Measurements from ENCODE around the gene TMEM156.
"Not testable (repeated sequence)": the region's sequence is repeated elsewhere in the genome, so short reads cannot be mapped to it uniquely, and the experiment has no call there.

Gene TMEM156

DNA sequence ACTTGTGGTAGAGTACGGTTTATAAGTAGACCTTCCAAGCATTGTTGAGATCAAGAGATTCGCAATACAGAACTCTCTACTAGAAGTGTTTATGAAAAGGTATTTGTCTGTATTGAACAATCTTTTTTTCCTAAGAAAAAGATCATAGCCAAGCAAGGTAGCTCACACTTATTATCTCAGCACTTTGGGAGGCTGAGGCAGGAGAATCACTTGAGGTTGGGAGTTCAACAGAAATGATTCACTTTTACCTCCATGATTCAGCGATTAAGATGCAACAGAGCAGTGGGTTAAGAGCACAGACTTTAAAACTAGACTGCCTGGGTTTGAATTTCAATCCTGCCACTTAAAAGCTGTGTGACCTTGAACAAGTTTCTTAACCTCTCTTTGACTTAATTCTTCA, 74.3 kb downstream of the TMEM156 start:
- DNase-seq (ENCODE audit: low read depth in 2 of 2): no peak

GRCh38 chr4:38957261-38957815, 74.9 kb downstream of the TMEM156 start:
- DNase-seq (ENCODE audit: low read depth in 2 of 2): no peak

GRCh38 chr4:38955957-38956356, 76.3 kb downstream of the TMEM156 start:
- DNase-seq (ENCODE audit: low read depth in 2 of 2): no peak

GRCh38 chr4:38954727-38955126, 77.5 kb downstream of the TMEM156 start:
- no peak for DNase-seq (ENCODE audit: low read depth in 2 of 2)

DNA sequence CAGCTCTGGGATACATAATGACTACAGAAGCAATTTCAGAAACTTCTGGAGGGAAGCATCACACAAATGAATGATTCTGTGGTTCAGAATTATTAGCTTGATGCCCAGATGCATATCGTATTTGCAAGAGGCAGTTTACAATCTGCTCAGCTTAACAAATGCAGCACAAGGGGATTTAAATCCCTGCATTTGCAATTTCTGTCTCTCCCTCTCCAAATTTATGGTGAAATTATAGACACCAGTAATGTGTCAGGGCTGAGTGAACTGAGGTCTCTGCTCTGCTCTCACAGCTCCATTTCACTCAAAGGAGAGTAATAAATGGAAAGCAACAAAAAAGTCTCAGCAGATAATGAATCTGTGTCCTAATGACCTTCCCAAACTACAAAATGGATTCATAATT, 80.2 kb downstream of the TMEM156 start:
- DNase-seq (ENCODE audit: low read depth in 2 of 2): no peak

DNA sequence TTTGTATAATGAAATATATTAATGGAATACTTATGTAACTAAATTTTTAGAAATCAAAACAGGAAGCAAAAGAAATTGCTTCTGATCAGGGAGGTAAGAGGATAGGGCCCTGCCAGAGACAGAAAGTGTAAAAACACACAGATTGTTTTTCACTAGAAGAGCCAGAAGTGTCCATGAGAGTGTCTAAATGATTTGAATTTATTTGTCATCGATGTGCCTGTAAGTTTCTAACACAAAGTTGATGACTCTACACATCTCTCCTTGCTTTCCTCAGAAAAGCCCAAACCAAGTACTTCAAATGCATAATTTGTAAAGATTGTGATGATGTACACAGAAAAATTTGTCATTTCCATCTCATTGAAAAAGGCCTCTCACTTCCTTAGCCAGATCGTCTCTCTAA, 80.6 kb downstream of the TMEM156 start:
- no peak for DNase-seq (ENCODE audit: low read depth in 2 of 2)

GRCh38 chr4:38950734-38951133, 81.5 kb downstream of the TMEM156 start:
- no peak for DNase-seq (ENCODE audit: low read depth in 2 of 2)

- DNase-seq (ENCODE audit: low read depth in 2 of 2): no peak
Measured at GRCh38 chr4:38950159-38950558, 82.0 kb downstream of the TMEM156 start.

GRCh38 chr4:38949411-38950051, 82.7 kb downstream of the TMEM156 start:
- peak in 1 of 2 donors; percentile 14 for DNase-seq (ENCODE audit: low read depth in 2 of 2)

DNA sequence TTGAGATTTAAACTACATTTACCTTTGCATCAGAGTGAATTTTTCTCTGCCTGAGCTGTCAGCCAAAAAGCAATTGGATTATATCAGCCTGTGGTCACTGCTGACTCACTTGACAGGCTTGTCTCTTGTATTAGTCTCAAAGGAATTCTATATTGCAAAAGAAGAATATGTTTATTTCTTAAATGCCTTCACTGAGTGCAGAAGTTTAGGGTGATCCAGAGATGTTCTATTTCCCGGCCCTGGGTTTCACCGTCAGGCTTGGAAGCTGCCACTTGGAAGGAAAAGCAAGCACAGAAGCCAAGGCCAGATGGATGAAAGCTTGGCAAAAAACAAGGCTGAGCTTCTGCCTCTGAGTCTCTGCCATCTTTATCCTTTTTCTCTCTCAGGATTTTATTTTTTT, 83.7 kb downstream of the TMEM156 start:
- no peak for DNase-seq (ENCODE audit: low read depth in 2 of 2)

GRCh38 chr4:38946919-38947318, 85.3 kb downstream of the TMEM156 start:
- no peak for DNase-seq (ENCODE audit: low read depth in 2 of 2)

- no peak for DNase-seq (ENCODE audit: low read depth in 2 of 2)
Measured at GRCh38 chr4:38944440-38944839, 87.8 kb downstream of the TMEM156 start.

GRCh38 chr4:38943343-38943742, 88.9 kb downstream of the TMEM156 start:
- no peak for DNase-seq (ENCODE audit: low read depth in 2 of 2)

GRCh38 chr4:38941906-38942305, 90.3 kb downstream of the TMEM156 start:
- not testable (repeated sequence) for DNase-seq (ENCODE audit: low read depth in 2 of 2)

DNA sequence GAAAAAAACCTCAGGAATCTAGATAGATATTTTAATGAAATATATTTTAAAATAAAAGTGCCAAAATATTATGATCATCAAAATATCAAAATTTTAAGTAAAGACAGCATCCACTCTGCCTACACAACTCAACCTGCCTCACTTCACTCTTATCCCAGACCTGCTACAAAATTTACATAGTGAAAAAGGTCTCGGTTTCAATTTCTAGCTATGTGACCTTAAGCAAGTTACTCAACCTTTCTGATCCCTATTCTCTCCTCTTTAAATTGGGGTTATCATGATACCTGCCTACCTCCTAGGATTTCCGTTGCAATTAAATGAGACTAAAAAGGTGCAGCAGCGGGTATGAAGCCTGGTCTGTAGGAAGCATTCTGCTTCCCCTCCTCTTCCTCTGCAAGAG, 91.7 kb downstream of the TMEM156 start:
- no peak for DNase-seq (ENCODE audit: low read depth in 2 of 2)

- no peak for DNase-seq (ENCODE audit: low read depth in 2 of 2)
Measured at GRCh38 chr4:38939165-38939564, 93.0 kb downstream of the TMEM156 start.

- DNase-seq (ENCODE audit: low read depth in 2 of 2): no peak
Measured at GRCh38 chr4:38935391-38936073, 96.7 kb downstream of the TMEM156 start.

GRCh38 chr4:38931125-38931524, 101.1 kb downstream of the TMEM156 start:
- no peak for DNase-seq (ENCODE audit: low read depth in 2 of 2)

DNA sequence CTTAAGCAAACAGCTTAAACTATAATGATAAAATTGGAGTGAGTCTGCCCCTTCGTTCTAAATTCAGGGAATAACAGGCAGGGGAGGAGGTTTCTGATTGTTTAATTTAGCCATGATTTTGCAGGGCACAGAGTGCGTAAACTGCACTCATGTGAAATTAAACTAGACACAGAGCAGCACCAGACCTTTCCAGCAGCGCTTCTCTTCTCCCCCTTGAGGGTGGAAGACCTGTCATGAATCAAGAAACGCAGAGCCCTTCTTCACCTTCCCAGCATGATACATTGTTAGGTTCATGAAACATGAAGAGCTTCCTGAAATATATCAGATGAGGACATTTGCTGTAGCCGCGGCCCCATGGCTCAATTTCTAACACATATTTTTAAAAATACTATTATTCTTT, 101.5 kb downstream of the TMEM156 start:
- DNase-seq (ENCODE audit: low read depth in 2 of 2): no peak

DNA sequence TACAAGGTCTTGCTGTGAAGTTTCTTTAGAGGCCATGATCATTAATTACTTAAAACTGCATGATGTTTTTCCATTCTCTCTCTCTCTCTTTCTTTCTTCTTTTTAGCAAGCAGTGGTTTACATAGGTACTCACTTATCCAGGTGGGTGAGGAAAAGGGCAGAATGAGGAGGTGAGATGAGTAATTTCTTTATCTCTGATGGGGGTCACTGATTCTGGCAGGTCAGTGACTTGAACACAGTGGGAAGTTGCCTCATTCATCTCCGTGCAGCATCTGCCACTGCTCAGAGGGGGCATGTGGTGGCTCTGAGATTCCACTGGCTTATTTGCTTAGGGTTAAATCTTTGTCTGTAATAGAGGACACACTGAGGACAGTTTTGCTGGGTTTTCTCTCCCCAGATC, 102.0 kb downstream of the TMEM156 start:
- DNase-seq (ENCODE audit: low read depth in 2 of 2): no peak

DNA sequence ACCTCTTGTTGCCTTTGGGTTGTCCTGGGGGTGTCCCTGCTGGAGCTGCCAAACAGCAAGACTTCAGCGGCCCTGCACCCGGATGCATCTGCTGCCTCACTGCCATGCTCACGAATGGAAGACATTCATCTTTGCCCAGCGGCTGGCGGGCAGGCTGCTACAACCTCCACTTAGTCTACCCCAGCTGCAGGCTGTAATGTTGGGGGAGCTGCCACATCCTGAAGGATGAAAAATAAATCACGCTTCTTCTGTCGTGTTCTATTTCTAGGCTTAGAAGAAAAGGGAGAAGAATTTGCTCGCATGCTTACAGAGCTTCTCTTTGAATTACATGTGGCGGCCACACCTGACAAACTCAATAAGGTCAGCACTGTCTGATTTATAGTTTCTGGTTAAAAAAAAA, 103.2 kb downstream of the TMEM156 start:
- no peak for DNase-seq (ENCODE audit: low read depth in 2 of 2)

DNA sequence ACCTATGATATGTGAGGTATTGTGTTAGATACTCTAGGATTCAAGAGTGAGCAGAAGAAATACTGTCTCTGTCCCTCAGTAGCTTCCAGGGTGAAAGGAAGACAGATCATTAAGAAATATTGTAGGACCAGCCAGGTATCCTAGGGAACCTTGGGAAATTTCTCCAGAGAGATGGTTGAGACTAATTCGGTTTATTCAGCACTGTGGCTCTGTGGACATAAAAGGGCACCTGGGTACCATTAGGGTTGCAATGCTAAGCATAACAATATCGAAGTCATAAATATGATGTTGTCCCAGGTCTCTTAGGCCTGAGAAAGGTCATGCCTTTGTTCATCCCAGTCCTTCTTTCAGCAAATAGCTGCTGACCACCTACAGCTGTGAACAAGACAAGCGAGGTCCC, 103.6 kb downstream of the TMEM156 start:
- DNase-seq (ENCODE audit: low read depth in 2 of 2): no peak

GRCh38 chr4:38926896-38927295, 105.3 kb downstream of the TMEM156 start:
- no peak for DNase-seq (ENCODE audit: low read depth in 2 of 2)
